Measurements from ENCODE around the gene EFCAB5.

DNA sequence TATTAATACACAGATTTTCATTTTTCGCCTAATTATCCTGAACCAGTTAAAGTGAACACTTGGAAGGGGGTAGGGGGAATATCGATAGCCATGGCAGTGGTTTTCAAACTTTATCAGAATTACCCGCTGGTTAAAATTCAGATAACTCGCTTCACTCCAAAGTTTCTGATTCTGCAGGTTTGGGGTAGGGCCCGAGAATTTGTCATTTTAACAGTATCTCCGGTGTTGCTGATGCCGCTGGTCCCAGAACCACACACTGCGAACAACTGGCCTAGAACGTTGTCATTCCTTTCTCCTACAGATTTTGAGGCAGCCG, 174.9 kb downstream of the EFCAB5 start:
- TF ChIP-seq, protein P1, sequence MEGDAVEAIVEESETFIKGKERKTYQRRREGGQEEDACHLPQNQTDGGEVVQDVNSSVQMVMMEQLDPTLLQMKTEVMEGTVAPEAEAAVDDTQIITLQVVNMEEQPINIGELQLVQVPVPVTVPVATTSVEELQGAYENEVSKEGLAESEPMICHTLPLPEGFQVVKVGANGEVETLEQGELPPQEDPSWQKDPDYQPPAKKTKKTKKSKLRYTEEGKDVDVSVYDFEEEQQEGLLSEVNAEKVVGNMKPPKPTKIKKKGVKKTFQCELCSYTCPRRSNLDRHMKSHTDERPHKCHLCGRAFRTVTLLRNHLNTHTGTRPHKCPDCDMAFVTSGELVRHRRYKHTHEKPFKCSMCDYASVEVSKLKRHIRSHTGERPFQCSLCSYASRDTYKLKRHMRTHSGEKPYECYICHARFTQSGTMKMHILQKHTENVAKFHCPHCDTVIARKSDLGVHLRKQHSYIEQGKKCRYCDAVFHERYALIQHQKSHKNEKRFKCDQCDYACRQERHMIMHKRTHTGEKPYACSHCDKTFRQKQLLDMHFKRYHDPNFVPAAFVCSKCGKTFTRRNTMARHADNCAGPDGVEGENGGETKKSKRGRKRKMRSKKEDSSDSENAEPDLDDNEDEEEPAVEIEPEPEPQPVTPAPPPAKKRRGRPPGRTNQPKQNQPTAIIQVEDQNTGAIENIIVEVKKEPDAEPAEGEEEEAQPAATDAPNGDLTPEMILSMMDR (IDR thresholded peaks at IDR 0.05): no peak
- TF ChIP-seq POLR2AphosphoS5 (IDR thresholded peaks at IDR 0.05; ENCODE audit: insufficient read depth in 1 of 2, low read depth in 1 of 2): no peak

Data from vagina (tissue), 2 donors.